H1 (cell line): ENCODE measurements around the gene TMEM92. TPM values are rescaled to one million over a fixed set of nuclear protein-coding genes. Genes with fewer than 3 reads are reported as not detected.

Source experiments
- CTCF ChIA-PET: fragments of 300-600 bp; sonication (Branson Sonifier 250); formaldehyde crosslinking; loops from one replicate; lab custom pipeline; 2021; ENCODE audit not compliant: partially characterized antibody; lab: Charles Lee
- POLR2A ChIA-PET: fragments of 300-600 bp; sonication (Branson Sonifier 250); formaldehyde crosslinking; loops from one replicate; lab custom pipeline; 2021; ENCODE audit warnings: inconsistent platforms; ENCODE audit not compliant: partially characterized antibody; lab: Charles Lee
- DNase-seq, 2 experiments: peaks; one replicate each; pipeline versions ENCODE4 v3.0.0 to v3.0.0-alpha.2; 2010 to 2022; ENCODE audit warnings: low spot score in 2 of 2, low read depth in 1 of 2, mixed read lengths in 1 of 2
- FAIRE-seq: peaks from 2 replicates; lab custom pipeline; 2011; peaks lifted over from hg19 to GRCh38; lab: Jason Lieb, UNC
- H2AFZ ChIP-seq: 2 replicates; pipeline ENCODE4 v1.8.1; 2012; ENCODE audit warnings: low read length, inconsistent platforms
- H2AK5ac ChIP-seq: 2 replicates; pipeline ENCODE4 v1.6.1; 2013; ENCODE audit warnings: low read depth, low read length
- H2BK120ac ChIP-seq: replicated peaks from 2 replicates; pipeline ENCODE3; 2013; ENCODE audit warnings: low read depth, low read length, inconsistent platforms
- H2BK12ac ChIP-seq: 2 replicates; pipeline ENCODE4 v1.6.1; 2013; ENCODE audit warnings: low read depth, low read length
- H2BK15ac ChIP-seq: 2 replicates; pipeline ENCODE4 v1.6.1; 2013; ENCODE audit warnings: low read length
- H2BK20ac ChIP-seq: 2 replicates; pipeline ENCODE4 v1.6.1; 2013; ENCODE audit warnings: low read length
- H2BK5ac ChIP-seq: 2 replicates; pipeline ENCODE4 v1.6.1; 2013; ENCODE audit warnings: low read depth, low read length
- H3K14ac ChIP-seq: 2 replicates; pipeline ENCODE4 v1.6.1; 2013; ENCODE audit warnings: inconsistent platforms; ENCODE audit not compliant: insufficient read length
- H3K18ac ChIP-seq: 2 replicates; pipeline ENCODE4 v1.6.1; 2013; ENCODE audit warnings: low read length; ENCODE audit errors: extremely low read depth
- H3K23ac ChIP-seq: 2 replicates; pipeline ENCODE4 v1.6.1; 2013; ENCODE audit warnings: inconsistent platforms; ENCODE audit not compliant: insufficient read length
- H3K23me2 ChIP-seq: 2 replicates; pipeline ENCODE4 v1.6.1; 2013; ENCODE audit warnings: low read depth, low read length
- H3K27ac ChIP-seq: 2 replicates; pipeline ENCODE4 v1.6.1; 2011; ENCODE audit warnings: low read depth, low read length, inconsistent platforms
- H3K27me3 ChIP-seq, 4 experiments: replicated peaks in 1 of 4; 1 replicate in 1 of 4; 2 replicates in 3 of 4; pipeline versions ENCODE4 v1.6.1 to v1.8.1; 2011 to 2013; ENCODE audit warnings: low read length in 3 of 4, mild to moderate bottlenecking in 3 of 4, inconsistent platforms in 2 of 4, mixed read lengths in 2 of 4, moderate library complexity in 1 of 4; ENCODE audit not compliant: control insufficient read depth in 3 of 4, insufficient read depth in 3 of 4; ENCODE audit errors: extremely low read depth in 1 of 4
- H3K36me3 ChIP-seq, 4 experiments: 2 replicates each; pipeline versions ENCODE4 v1.6.1 to v1.8.1; 2011 to 2013; ENCODE audit warnings: mild to moderate bottlenecking in 4 of 4, low read length in 3 of 4, moderate library complexity in 2 of 4, control low read depth in 1 of 4, inconsistent platforms in 1 of 4; ENCODE audit not compliant: insufficient read depth in 4 of 4, control insufficient read depth in 2 of 4
- H3K4ac ChIP-seq: replicated peaks from 2 replicates; pipeline ENCODE3; 2013; ENCODE audit warnings: low read length, low read depth, mixed read lengths, inconsistent platforms; ENCODE audit not compliant: insufficient read length
- H3K4me1 ChIP-seq, 4 experiments: replicated peaks in 1 of 4; 1 replicate in 1 of 4; 2 replicates in 3 of 4; pipeline versions ENCODE4 v1.6.1 to v1.8.1; 2011 to 2013; ENCODE audit warnings: low read length in 3 of 4, inconsistent platforms in 2 of 4, mixed read lengths in 1 of 4; ENCODE audit not compliant: insufficient read depth in 4 of 4, control insufficient read depth in 3 of 4
- H3K4me2 ChIP-seq, 2 experiments: 2 replicates each; pipeline versions ENCODE4 v1.6.1 to v1.8.1; 2011 to 2013; ENCODE audit warnings: low read depth in 2 of 2, low read length in 2 of 2, control low read depth in 1 of 2, inconsistent platforms in 1 of 2, mild to moderate bottlenecking in 1 of 2; ENCODE audit not compliant: insufficient read depth in 1 of 2
- H3K4me3 ChIP-seq, 4 experiments: fragments of 200-600, 300-600 bp in 1 of 4; sonication (generic), shearing (Covaris generic), sonication (Bioruptor Twin) in 1 of 4; 2 replicates each; pipeline versions ENCODE4 v1.5.1 to v1.8.1; 2011 to 2016; ENCODE audit warnings: low read length in 4 of 4, low read depth in 3 of 4, control low read depth in 2 of 4, inconsistent platforms in 2 of 4, mild to moderate bottlenecking in 2 of 4, mixed read lengths in 1 of 4, moderate library complexity in 1 of 4; ENCODE audit not compliant: insufficient read depth in 2 of 4; ENCODE audit errors: extremely low read depth in 1 of 4
- H3K56ac ChIP-seq: replicated peaks from 2 replicates; pipeline ENCODE3; 2013; ENCODE audit warnings: low read depth, mild to moderate bottlenecking, mixed read lengths, low read length, inconsistent platforms; ENCODE audit not compliant: insufficient read length
- H3K79me1 ChIP-seq: 2 replicates; pipeline ENCODE4 v1.6.1; 2013; ENCODE audit warnings: low read depth, low read length, control low read depth
- H3K79me2 ChIP-seq, 2 experiments: 2 replicates each; pipeline versions ENCODE4 v1.6.1 to v1.8.1; 2012 to 2013; ENCODE audit warnings: low read length in 2 of 2, mild to moderate bottlenecking in 2 of 2, inconsistent platforms in 1 of 2; ENCODE audit not compliant: insufficient read depth in 2 of 2, control insufficient read depth in 1 of 2
- H3K9ac ChIP-seq, 4 experiments: replicated peaks in 1 of 4; 1 replicate in 1 of 4; 2 replicates in 3 of 4; pipeline versions ENCODE4 v1.6.1 to v1.8.1; 2011 to 2013; ENCODE audit warnings: low read depth in 3 of 4, low read length in 3 of 4, control low read depth in 2 of 4, mild to moderate bottlenecking in 2 of 4, moderate library complexity in 2 of 4, inconsistent platforms in 1 of 4; ENCODE audit errors: extremely low read depth in 1 of 4
- H3K9me3 ChIP-seq, 2 experiments: 2 replicates each; pipeline versions ENCODE4 v1.6.1 to v1.8.1; 2012 to 2013; ENCODE audit warnings: mild to moderate bottlenecking in 2 of 2, moderate library complexity in 2 of 2, control low read depth in 1 of 2, inconsistent platforms in 1 of 2, low read depth in 1 of 2, low read length in 1 of 2, mixed read lengths in 1 of 2; ENCODE audit not compliant: insufficient read depth in 2 of 2
- H4K20me1 ChIP-seq, 2 experiments: replicated peaks in 1 of 2; 2 replicates each; pipeline versions ENCODE3 to v1.8.1; 2011 to 2013; ENCODE audit warnings: inconsistent platforms in 2 of 2, low read length in 2 of 2, mild to moderate bottlenecking in 1 of 2; ENCODE audit not compliant: insufficient read depth in 2 of 2, control insufficient read depth in 1 of 2
- H4K5ac ChIP-seq: 2 replicates; pipeline ENCODE4 v1.6.1; 2013; ENCODE audit warnings: low read length, low read depth, mixed read lengths, inconsistent platforms; ENCODE audit not compliant: insufficient read length
- H4K8ac ChIP-seq: 2 replicates; pipeline ENCODE4 v1.8.0; 2013; ENCODE audit warnings: mild to moderate bottlenecking, moderate library complexity, low read length, inconsistent platforms; ENCODE audit not compliant: insufficient read depth; ENCODE audit errors: extremely low read depth
- H4K91ac ChIP-seq: replicated peaks from 2 replicates; pipeline ENCODE3; 2013; ENCODE audit warnings: low read length, mixed read lengths, inconsistent platforms; ENCODE audit not compliant: insufficient read length
- BACH1 ChIP-seq: IDR thresholded peaks from 2 replicates; pipeline ENCODE4 v1.6.1; 2012; ENCODE audit warnings: low read length, improper control_type of control experiment
- NRF1 ChIP-seq: IDR thresholded peaks from 2 replicates; pipeline ENCODE4 v1.6.1; 2011; ENCODE audit warnings: mild to moderate bottlenecking, low read depth, low read length, improper control_type of control experiment
- WGBS, 2 experiments: shearing (Covaris generic) in 1 of 2; methylation state at CpG; one replicate each; pipeline versions ENCODE4 v1.1.6 to v1.1.7; 2013 to 2015; ENCODE audit warnings: low lambda C conversion rate in 2 of 2, mixed read lengths in 2 of 2, inconsistent platforms in 1 of 2, low coverage in 1 of 2, missing lambda C conversion rate in 1 of 2; ENCODE audit not compliant: insufficient replicate concordance in 2 of 2, insufficient coverage in 1 of 2, insufficient read length in 1 of 2; ENCODE audit errors: extremely low coverage in 1 of 2, missing lambda C conversion rate in 1 of 2; 5-methylcytosine and 5-hydroxymethylcytosine counted together
- polyA plus RNA-seq, 7 experiments: library from polyadenylated mRNA; depleted of rRNA in 3 of 7; stranded (reverse) in 5 of 7; unstranded in 2 of 7; fragments of >200 nt in 5 of 7; fragments of 200-250 nt in 2 of 7; gene quantifications; 1 replicate in 5 of 7; 2 replicates in 1 of 7; 4 replicates in 1 of 7; pipeline versions ENCODE4 v1.2.1 to v1.2.3, GENCODE V29; 2011 to 2013; ENCODE audit warnings: missing spikeins in 2 of 7, mixed read lengths in 2 of 7
- total RNA-seq: library from RNA; stranded (reverse); fragmentation: NEBNext Ultra II Directional; extraction: Animal tissue kit (Norgen Biotek cat#: 25700); gene quantifications from 2 replicates; pipeline ENCODE4 v1.2.1, GENCODE V29; 2021

TMEM92 gene
- total and polyA plus RNA-seq, 2 of the 8 experiments (the other 6 are each of a cell fraction or from before 2014, with no cell fraction given): 11.9 to 24.8 TPM

- no peak overlapping the region for H4K8ac ChIP-seq
- peak; percentile 51; the same call in 1 of the 2 replicates for TF ChIP-seq BACH1
- no peak for TF ChIP-seq NRF1
- no peak overlapping the region for H3K27ac ChIP-seq
- peak overlapping the region; percentile 34 to 37; a peak in 3 of 4 replicates for H3K4me2 ChIP-seq
- no peak overlapping the region for H4K91ac ChIP-seq
- no peak overlapping the region for H3K4me3 ChIP-seq
- peaks cover 4% of the 10 kb centered on the region; the same call in 1 of the 2 replicates for H3K23me2 ChIP-seq
- no peak overlapping the region for H3K4ac ChIP-seq
- DNase-seq (no peak), FAIRE-seq (no peak)
- no peak overlapping the region for H2BK120ac ChIP-seq
- no peaks in the 10 kb centered on the region for H4K20me1 ChIP-seq
- H2AK5ac ChIP-seq: 0 out of 2 replicates have a peak overlapping the region, but pooled peaks have one; percentile 30
- H2AFZ ChIP-seq: no peak overlapping the region
- 60% methylated on average over 8 of the region's 8 CpGs; no CpG with 5 or more reads in 1 of the 2 experiments for WGBS, 2 experiments
- H3K56ac ChIP-seq: no peak overlapping the region
- peaks cover 2% of the 10 kb centered on the region; the same call in 1 of the 2 replicates for H3K79me1 ChIP-seq
- H3K4me1 ChIP-seq: peaks cover 3 to 33% (median 24%) of the 10 kb centered on the region in 4 experiments
- H3K14ac ChIP-seq: no peak overlapping the region
- no peak overlapping the region for H2BK12ac ChIP-seq
- H2BK20ac ChIP-seq: 0 out of 2 replicates have a peak overlapping the region, but pooled peaks have one; percentile 21
- no peaks in the 10 kb centered on the region for H3K9me3 ChIP-seq
- ChIA-PET CTCF (interaction anchor here (0.6 to 41.5 kb wide), 12 partner anchors 9 to 183 kb away, joined by 3 to 1349 read pairs (median 4); partner anchors contain the start of gene COL1A1), POLR2A (interaction anchor here (0.6 to 1.2 kb wide), 5 partner anchors 9 to 89 kb away, joined by 3 read pairs; no protein-coding TSS in a partner anchor)
- H2BK15ac ChIP-seq: no peak overlapping the region
- no peaks in the 10 kb centered on the region; a peak in 1 of 4 replicates for H3K79me2 ChIP-seq
- no peak overlapping the region for H3K23ac ChIP-seq
- peak overlapping the region; percentile 77; the same call in 1 of the 2 replicates for H2BK5ac ChIP-seq
- H3K18ac ChIP-seq: no peak overlapping the region
- no peak overlapping the region for H4K5ac ChIP-seq
- H3K27me3 ChIP-seq: peaks cover 0 to 12% (median 5%) of the 10 kb centered on the region in 4 experiments; a peak in 3 of 7 replicates
- peaks cover 0 to 6% (median 0%) of the 10 kb centered on the region in 4 experiments; a peak in 2 of 8 replicates for H3K36me3 ChIP-seq
- H3K9ac ChIP-seq: no peak overlapping the region
Observed at GRCh38 chr17:50276588-50277356, 2.5 kb downstream of the TMEM92 start.
